IPS-NIHi7 (cell line): ENCODE data around the gene ANXA4.
"Not testable (repeated sequence)": the region's sequence is repeated elsewhere in the genome, so short reads cannot be mapped to it uniquely, and the experiment has no call there.

Source experiments
- DNase-seq: peaks from one replicate; pipeline ENCODE4 v3.0.0; 2012; ENCODE audit warnings: mixed read lengths; ENCODE audit errors: extremely low spot score

ANXA4 gene

DNA sequence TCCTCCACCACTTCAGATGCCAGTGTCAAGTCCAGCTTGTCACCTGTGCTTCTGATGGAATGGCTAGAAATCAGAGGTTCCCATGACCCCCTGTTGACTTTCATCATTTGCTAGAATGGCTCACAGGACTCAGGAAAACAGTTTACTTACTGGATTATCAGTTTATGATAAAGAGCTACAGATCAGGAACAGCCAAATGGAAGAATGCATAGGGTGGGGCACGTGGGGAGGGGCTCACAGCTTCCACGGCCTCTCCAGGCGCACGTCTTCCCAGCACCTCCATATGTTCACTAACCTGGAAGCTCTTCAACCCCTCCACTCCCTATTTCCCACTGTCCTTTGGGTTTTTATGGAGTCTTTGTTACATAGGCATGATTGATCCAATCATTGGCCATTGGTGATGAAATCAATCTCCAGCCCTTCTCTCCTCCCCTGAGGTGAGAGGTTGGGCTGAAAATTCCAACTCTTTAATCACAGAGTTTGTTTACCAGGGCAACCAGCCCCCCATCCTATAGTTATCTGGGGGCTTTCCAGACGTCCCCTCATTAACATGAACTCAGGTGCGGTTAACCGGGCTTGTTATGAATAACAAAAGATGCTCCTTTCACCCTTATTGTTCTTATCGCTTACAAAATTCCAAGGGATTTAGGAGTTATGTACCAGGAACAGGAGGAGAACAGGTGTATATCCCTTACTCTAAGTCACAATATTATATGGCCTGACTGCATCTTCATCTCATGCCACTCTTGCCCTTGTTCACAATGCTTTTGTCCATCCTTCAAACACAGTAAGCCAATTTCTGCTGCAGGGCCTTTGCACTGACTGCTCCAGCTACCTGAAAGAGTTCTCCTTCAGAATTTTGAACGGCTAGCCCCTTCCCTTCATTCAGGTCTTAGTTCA, 35.2 kb downstream of the ANXA4 start:
- no peak for DNase-seq

DNA sequence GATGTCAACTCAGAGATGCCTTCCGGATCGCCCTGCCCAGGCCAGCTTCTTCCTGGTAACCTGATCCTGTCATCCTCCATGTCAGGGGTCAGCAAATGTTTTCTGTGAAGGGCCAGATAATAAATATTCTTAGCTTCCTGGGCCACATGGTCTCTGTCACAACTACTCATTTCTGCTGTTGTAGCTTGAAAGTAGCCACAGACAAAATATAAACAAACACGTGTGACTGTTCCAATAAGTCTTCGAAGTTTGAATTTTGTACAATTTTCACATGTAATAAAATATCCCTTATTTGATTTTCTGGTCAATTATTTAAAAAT, 35.8 kb downstream of the ANXA4 start:
- no peak for DNase-seq

DNA sequence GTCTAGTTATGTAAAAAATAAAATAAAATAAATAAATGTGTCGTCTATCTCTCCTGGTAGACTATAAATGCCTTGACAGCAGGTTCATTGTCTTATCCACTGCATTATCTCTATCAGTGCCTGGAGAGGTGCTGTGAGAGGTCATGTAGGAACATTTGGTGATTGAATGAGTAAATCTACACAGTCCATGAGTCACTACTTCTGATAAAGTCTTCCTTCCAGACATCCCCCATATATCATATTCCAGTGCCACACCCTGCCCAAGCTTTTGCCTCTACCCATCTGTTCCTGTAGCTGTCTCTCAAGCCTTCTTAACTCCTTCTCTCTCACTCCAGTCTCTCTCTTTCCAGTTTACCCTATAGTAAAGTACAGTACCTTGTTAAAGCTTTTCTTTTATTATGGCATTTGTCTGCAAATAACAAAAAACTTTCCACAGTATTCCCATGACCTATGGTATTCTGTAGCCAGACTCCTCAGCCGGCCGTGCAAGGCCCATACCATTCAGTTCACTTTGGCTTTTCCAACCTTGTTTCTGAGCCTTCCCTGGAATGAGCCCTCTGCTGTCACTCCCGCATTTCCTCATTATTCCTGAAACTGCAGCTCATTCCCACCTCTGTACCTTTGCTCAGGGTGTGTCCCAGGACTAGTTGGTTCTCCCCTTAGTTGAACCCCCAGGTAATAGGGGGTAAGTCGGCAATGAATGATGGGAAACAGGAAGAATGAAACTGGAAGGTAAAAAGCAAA, 37.5 kb downstream of the ANXA4 start:
- DNase-seq = no peak

DNA sequence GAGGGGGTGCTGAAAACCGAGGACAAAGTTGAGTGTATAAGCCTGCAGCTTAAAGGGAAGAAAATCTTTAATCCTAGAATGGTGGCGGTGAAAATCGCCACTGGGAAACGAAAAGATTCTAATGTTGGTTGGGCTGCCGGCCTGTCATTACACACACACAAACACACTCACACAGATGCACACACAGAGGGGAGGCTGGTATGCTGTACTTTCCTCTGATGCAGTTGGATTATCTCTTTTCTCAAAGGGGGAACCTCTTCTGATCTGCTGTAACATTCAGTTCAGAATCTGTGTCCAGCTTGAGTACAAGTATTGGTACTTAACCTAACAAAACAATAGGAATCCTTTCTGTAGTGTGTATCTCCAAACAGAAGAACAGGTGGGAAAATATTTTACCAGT, 39.0 kb downstream of the ANXA4 start:
- no peak for DNase-seq

- DNase-seq = no peak
These were observed 39.7 kb downstream of the ANXA4 start for GRCh38 chr2:69781321-69782248.

GRCh38 chr2:69784228-69784627, 42.3 kb downstream of the ANXA4 start:
- DNase-seq = no peak

DNA sequence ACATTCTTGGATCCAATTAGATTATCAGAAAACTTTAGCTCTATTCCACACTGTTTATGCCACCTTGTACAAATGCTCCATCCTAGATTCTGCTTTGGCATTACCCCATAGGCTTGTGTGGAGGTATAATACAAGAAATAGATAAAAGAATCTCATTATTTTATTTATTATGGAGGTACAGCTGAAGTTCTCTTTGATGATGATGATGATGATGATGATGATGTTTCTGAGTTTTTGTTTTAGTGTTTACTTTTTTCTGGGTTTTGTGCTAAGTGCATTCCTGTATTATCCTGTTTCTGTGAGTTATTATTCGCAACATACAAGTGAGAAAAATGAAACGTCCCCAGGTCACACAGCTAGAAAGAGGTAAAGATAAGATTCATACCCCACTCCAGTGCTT, 43.4 kb downstream of the ANXA4 start:
- no peak for DNase-seq

GRCh38 chr2:69786052-69786560, 44.2 kb downstream of the ANXA4 start:
- DNase-seq = no peak

GRCh38 chr2:69789175-69789721, 47.3 kb downstream of the ANXA4 start:
- no peak for DNase-seq

- DNase-seq = no peak
These were observed 48.1 kb downstream of the ANXA4 start for GRCh38 chr2:69789772-69790600.

DNA sequence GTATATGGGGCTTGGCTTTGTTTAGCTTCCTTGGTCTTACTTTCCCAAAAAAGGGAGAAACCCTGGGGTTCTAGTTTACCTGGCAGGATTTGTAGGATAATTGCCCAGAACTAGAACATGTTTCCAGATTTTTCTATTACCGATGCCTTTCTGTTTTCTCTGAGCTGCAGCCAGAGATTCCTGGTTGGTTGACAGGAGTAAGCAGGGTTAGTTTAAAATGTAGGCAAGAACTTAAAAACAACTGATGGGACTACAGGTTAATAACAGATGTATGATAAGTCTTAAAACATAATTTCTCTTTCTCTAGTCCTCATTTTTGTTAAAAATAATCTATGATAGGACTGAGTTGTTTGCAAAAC, 48.6 kb downstream of the ANXA4 start:
- no peak for DNase-seq

GRCh38 chr2:69791045-69791444, 49.1 kb downstream of the ANXA4 start:
- DNase-seq = no peak

- no peak for DNase-seq
These were observed 54.2 kb downstream of the ANXA4 start for GRCh38 chr2:69796174-69796573.

DNA sequence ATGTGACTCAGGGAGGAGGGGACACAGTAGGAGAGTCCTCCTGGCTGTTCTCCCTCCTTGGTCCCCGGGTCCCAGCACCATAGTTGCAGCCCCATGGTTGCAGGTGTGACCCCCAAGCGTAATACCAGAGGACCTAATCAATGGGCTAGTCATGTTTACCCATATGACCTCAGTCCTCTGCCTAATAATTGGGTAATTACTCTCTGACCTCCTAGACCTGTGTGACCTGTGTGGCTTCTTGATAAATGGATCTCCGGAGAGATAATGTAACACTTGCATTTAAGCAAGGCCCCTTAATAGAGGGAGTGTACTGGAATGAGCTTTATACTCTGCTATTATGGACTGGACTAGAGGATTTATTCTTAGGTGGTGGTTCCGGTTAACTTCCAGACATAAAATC, 55.3 kb downstream of the ANXA4 start:
- no peak for DNase-seq

DNA sequence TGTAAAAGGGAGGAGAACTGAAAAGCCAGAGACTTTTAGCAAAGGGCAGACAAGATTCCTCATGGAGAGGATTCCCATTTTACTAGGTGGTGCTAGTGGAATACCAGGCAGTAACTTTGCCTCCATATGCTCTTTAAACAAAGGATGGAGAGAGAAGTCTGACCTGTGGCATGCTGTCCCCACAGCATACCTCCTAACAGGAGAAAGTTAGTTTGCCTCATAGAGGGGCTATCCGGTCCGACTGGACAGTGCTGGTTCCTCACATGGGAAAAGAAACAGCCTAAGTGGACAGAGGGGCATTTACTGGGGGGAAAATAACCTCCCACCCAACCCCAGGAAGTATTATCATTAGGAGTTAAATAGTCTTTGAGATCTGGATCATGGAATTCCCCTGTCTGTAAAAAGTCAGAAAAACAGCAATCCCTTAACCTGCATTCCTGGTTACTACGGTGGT, 55.9 kb downstream of the ANXA4 start:
- no peak for DNase-seq

DNA sequence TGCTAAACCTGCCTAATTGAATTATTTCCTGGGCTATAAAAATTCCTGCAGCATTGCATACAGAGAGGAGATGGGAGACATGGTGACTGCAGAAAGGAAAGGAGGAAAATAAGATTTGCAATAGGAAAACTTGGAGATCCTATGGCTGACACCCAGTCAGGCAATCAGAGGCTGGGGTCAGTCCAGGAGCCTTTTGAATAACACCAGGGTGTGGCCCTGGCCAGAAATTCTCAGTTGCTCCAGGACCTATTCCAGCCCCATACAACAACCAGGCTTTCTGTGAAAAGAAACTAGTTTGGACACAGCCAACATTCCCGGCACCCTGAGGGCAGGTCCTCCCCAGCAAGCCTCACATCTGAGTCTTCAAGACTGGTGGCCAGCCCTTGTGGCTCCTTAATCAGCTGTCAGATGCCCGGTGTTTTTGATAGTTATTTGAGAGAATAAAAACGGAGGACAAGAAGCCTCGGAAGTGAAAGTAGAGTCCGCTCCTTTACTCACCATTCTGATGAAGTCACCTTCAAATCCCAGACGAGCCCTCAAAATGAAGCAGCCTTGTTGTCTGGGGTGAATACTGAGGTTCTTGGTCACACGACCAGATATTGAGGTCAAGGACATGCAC, 56.5 kb downstream of the ANXA4 start:
- DNase-seq = no peak

- DNase-seq = no peak
These were observed 57.1 kb downstream of the ANXA4 start for GRCh38 chr2:69798909-69799526.

DNA sequence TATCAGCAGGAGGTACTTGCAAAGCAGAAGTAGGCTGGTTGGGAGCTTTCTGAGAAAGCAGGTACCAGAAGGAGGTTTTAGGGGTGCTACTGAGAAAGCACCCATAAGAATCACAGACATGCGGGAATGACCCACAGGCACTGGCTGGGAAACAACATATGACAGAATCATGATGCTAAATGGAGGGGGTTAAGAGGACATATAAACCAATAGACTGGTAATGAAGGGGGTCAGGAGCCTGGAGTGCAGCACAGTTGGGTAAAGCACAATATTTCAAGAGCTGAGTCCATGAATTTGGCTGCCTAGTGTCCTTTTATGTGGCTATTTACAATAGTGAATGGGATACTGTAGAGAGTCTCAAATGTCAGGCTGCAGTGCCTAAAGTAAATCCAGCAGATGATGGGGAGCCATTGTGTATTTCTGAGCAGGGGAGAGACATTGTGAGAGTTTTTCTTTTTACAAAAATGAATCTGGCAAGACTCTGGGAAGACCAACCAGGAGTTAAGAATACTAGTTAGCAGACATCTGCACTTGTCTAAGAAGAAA, 59.9 kb downstream of the ANXA4 start:
- DNase-seq = no peak

DNA sequence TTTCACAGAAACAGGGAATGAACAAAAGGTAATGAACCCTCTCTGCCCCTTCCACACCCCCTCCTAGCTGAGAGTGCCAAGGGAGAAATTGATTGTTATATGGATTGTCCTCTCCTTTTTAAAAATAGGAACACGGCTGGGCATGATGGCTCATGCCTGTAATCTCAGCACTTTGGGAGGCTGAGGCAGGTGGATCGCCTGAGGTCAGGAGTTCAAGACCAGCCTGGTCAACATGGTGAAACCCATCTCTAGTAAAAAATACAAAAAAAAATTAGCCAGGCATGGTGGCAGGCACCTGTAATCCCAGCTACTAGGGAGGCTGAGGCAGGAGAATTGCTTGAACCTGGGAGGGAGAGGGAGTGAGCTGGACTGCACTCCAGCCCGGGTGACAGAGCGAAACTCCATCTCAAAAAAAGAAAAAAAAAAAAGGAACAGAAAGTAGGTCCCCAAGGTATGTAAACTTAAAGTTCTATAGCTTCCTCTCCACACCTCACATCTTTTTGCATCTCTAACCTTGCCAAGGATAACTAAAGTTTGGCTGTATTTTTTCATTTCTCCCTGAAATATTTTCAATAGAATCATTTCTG, 60.9 kb downstream of the ANXA4 start:
- DNase-seq = not testable (repeated sequence)
